GM10248 (cell line): ENCODE measurements around the gene ZFYVE9.

Experiments
- CTCF ChIA-PET: fragments of 300-600 bp; sonication (Branson Sonifier 250); formaldehyde crosslinking; extraction: SDS; loops from one replicate; lab custom pipeline; 2021; ENCODE audit warnings: antibody characterized with exemption; lab: Yijun Ruan, JAX
- POLR2A ChIA-PET: fragments of 350-650 bp; sonication (Branson Sonifier 250); formaldehyde crosslinking; extraction: SDS; loops from one replicate; lab custom pipeline; 2020; ENCODE audit warnings: antibody characterized with exemption; lab: Yijun Ruan, JAX
- DNase-seq: peaks from one replicate; pipeline ENCODE4 v3.0.0; 2012; ENCODE audit errors: extremely low spot score
- CTCF ChIP-seq: IDR thresholded peaks from 2 replicates; pipeline ENCODE4 v1.5.1; 2012; ENCODE audit warnings: mild to moderate bottlenecking, low read depth; ENCODE audit errors: extremely low read depth, missing control alignments, control extremely low read depth

ZFYVE9 gene

GRCh38 chr1:52334906-52335528 lies 193.1 kb downstream of the ZFYVE9 start:
- CTCF ChIA-PET: interaction anchor here (1.0 to 1.4 kb wide), 4 partner anchors 9 to 70 kb away, joined by 3 to 4 read pairs (median 4); partner anchors contain the start of genes ORC1 and PRPF38A

GRCh38 chr1:52337439-52337838 lies 195.6 kb downstream of the ZFYVE9 start:
- ChIA-PET CTCF (no interaction called here), POLR2A (no interaction called here)
- no peak for TF ChIP-seq CTCF
- no peak for DNase-seq

More at GRCh38 chr1:52334906-52335528, 193.1 kb downstream of the ZFYVE9 start:
- DNase-seq: no peak
- POLR2A ChIA-PET: no interaction called here
- no peak for TF ChIP-seq CTCF

DNA sequence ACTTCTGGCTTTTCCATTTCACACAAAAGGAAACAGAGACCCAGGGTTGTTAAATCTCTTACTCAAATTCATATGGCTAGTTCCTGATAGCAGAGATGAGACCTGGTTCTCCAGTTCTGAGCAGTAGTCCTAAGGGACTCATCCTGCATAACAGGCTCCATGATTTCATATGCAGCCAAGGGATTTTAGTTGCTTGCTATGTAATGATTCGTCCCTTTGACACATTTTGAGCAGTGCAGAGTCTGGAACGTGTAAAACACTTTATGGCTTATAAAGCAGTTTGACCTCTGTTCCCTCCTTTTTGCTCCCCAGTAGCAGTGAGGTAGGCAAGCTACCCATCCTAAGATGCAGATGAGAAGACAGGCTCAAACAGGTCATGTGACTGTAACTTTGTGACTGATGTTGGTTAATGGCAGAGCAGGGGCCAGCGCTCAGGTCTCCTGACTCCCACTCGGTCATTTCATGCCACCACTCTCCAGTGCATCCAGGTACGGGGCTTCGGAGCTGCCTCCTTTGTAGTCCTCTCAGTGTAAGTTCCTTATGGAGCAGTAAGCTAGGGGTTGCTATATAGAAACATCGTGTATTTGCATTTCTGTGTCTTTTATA lies 199.9 kb downstream of the ZFYVE9 start:
- DNase-seq: no peak
- no peak for TF ChIP-seq CTCF
- ChIA-PET CTCF (interaction anchor here (0.7 to 1.4 kb wide), 6 partner anchors 10 to 104 kb away, joined by 3 to 5 read pairs (median 4); no protein-coding TSS in a partner anchor), POLR2A (no interaction called here)

GRCh38 chr1:52343979-52344378 lies 202.1 kb downstream of the ZFYVE9 start:
- no peak for DNase-seq
- ChIA-PET CTCF (interaction anchor here (0.6 to 0.8 kb wide), 3 partner anchors 10 to 255 kb away, joined by 3 read pairs; no protein-coding TSS in a partner anchor), POLR2A (no interaction called here)
- TF ChIP-seq CTCF: no peak

DNA sequence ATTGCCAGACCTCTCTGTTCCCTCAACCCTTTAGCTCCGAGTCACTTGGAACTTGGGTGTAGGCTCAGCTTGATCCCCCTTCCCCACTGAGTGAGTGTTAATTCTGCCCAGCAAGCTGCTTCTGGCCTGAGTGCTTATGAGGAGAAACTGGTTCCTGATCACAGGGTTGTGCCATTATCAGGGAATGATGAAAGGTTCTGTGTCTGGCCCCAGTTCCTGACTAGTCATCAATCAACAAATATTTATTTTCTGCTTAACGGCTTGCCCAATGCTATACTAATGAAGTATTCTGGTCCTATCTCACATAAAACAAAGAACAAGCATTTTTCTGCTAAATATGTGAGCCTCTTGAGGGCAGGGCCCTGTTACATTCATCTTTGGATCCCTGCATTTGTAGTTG lies 203.4 kb downstream of the ZFYVE9 start:
- POLR2A ChIA-PET: no interaction called here
- CTCF ChIA-PET: interaction anchor here (0.9 to 1.3 kb wide), 2 partner anchors 9 to 11 kb away, joined by 3 read pairs; no protein-coding TSS in a partner anchor
- TF ChIP-seq CTCF: no peak
- DNase-seq: no peak

DNA sequence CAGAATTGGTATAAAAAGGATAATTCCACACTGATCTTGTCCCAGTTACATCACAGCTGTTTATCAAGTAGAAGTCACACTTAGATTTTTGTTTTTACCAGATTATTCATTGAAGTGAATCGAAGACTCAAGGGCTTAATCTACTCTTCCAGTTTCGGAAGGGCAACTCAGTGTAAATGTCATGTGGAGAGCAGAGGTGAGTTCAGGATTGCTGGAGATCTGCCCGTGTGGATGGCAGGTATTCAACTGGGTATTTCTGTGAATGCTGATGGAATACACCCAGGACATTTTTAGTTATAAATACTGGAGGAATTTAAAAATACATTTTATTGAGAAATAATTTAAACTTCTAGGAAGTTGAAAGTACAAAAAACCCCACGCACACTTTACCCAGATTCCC lies 204.8 kb downstream of the ZFYVE9 start:
- ChIA-PET CTCF (no interaction called here), POLR2A (no interaction called here)
- no peak for DNase-seq
- no peak for TF ChIP-seq CTCF
